Neutrophil (primary cell): ENCODE results near the gene MVB12B.
"Not testable (repeated sequence)": the region's sequence is repeated elsewhere in the genome, so short reads cannot be mapped to it uniquely, and the experiment has no call there.

ENCODE experiments used
- H3K27ac ChIP-seq: fragments of 200-600 bp; sonication (generic); 2 replicates; pipeline ENCODE4 v1.5.1; 2016; ENCODE audit warnings: mild to moderate bottlenecking, moderate library complexity
- H3K27me3 ChIP-seq: fragments of 200-600 bp; sonication (generic); 2 replicates; pipeline ENCODE4 v1.6.0; 2016; ENCODE audit warnings: mild to moderate bottlenecking
- H3K36me3 ChIP-seq: fragments of 200-600 bp; sonication (generic); 2 replicates; pipeline ENCODE4 v1.5.1; 2017
- H3K4me1 ChIP-seq, 2 experiments: fragments of 200-600 bp in 1 of 2; sonication (generic) in 1 of 2; 1 replicate in 1 of 2; 2 replicates in 1 of 2; pipeline versions ENCODE4 v1.5.1 to v1.6.1; 2013 to 2016; ENCODE audit warnings: low read depth in 1 of 2, low read length in 1 of 2, mild to moderate bottlenecking in 1 of 2, moderate library complexity in 1 of 2; ENCODE audit not compliant: control insufficient read depth in 1 of 2, insufficient read depth in 1 of 2
- H3K4me3 ChIP-seq, 2 experiments: fragments of 200-600 bp in 1 of 2; sonication (generic) in 1 of 2; 1 replicate in 1 of 2; 2 replicates in 1 of 2; pipeline ENCODE4 v1.5.1; 2013 to 2016; ENCODE audit warnings: low read depth in 1 of 2, low read length in 1 of 2, mild to moderate bottlenecking in 1 of 2, moderate library complexity in 1 of 2
- H3K9me3 ChIP-seq: fragments of 200-600 bp; sonication (generic); 2 replicates; pipeline ENCODE4 v1.5.1; 2016
- CTCF ChIP-seq: fragments of 200-600 bp; sonication (generic); IDR thresholded peaks from 2 replicates; pipeline ENCODE4 v1.5.1; 2016; ENCODE audit warnings: antibody characterized with exemption

MVB12B gene

GRCh38 chr9:126538550-126538949 is 211.9 kb downstream of the MVB12B start:
- TF ChIP-seq CTCF = no peak
- H3K9me3 ChIP-seq = no peaks in the 10 kb centered on the region
- H3K4me1 ChIP-seq = peaks cover 10 to 14% of the 10 kb centered on the region in 2 experiments
- no peak overlapping the region for H3K27ac ChIP-seq
- H3K36me3 ChIP-seq = no peaks in the 10 kb centered on the region
- H3K4me3 ChIP-seq = no peak overlapping the region
- H3K27me3 ChIP-seq = no peaks in the 10 kb centered on the region

GRCh38 chr9:126540398-126540797 is 213.8 kb downstream of the MVB12B start:
- H3K4me3 ChIP-seq, H3K4me1 ChIP-seq, H3K27me3 ChIP-seq, H3K36me3 ChIP-seq, H3K27ac ChIP-seq, H3K9me3 ChIP-seq: not testable (repeated sequence)

- no peak for TF ChIP-seq CTCF
Measured at GRCh38 chr9:126543490-126543889, 216.9 kb downstream of the MVB12B start.

GRCh38 chr9:126545106-126545505 is 218.5 kb downstream of the MVB12B start:
- H3K27me3 ChIP-seq = no peaks in the 10 kb centered on the region
- H3K4me3 ChIP-seq = no peak overlapping the region
- H3K9me3 ChIP-seq = no peaks in the 10 kb centered on the region
- H3K4me1 ChIP-seq = no peaks in the 10 kb centered on the region
- no peak for TF ChIP-seq CTCF
- H3K36me3 ChIP-seq = no peaks in the 10 kb centered on the region
- no peak overlapping the region for H3K27ac ChIP-seq

More at GRCh38 chr9:126543490-126543889, 216.9 kb downstream of the MVB12B start:
- Histone ChIP-seq H3K36me3 (no peaks in the 10 kb centered on the region), H3K9me3 (no peaks in the 10 kb centered on the region), H3K27ac (no peak overlapping the region), H3K4me1 (no peaks in the 10 kb centered on the region), H3K27me3 (no peaks in the 10 kb centered on the region), H3K4me3 (no peak overlapping the region)

- no peaks in the 10 kb centered on the region for H3K4me1 ChIP-seq
- no peak for TF ChIP-seq CTCF
- no peaks in the 10 kb centered on the region for H3K9me3 ChIP-seq
- H3K4me3 ChIP-seq = no peak overlapping the region
- no peak overlapping the region for H3K27ac ChIP-seq
- no peaks in the 10 kb centered on the region for H3K36me3 ChIP-seq
- H3K27me3 ChIP-seq = no peaks in the 10 kb centered on the region
Measured at GRCh38 chr9:126546036-126546435, 219.4 kb downstream of the MVB12B start.

- Histone ChIP-seq H3K27me3 (no peaks in the 10 kb centered on the region), H3K36me3 (no peaks in the 10 kb centered on the region), H3K27ac (no peak overlapping the region), H3K9me3 (no peaks in the 10 kb centered on the region), H3K4me3 (no peak overlapping the region), H3K4me1 (no peaks in the 10 kb centered on the region)
- no peak for TF ChIP-seq CTCF
Measured at GRCh38 chr9:126548312-126548711, 221.7 kb downstream of the MVB12B start.
